GM19023 (cell line): ENCODE measurements around the gene ARHGAP24.
"Not testable (repeated sequence)": the region's sequence is repeated elsewhere in the genome, so short reads cannot be mapped to it uniquely, and the experiment has no call there.

Experiments used
- ATAC-seq: cut with Tn5 transposase; IDR thresholded peaks from one replicate; pipeline ENCODE4 v1.9.1; 2021; ENCODE audit warnings: mild to moderate bottlenecking, moderate library complexity; ENCODE audit not compliant: unreplicated experiment

ARHGAP24 gene

DNA sequence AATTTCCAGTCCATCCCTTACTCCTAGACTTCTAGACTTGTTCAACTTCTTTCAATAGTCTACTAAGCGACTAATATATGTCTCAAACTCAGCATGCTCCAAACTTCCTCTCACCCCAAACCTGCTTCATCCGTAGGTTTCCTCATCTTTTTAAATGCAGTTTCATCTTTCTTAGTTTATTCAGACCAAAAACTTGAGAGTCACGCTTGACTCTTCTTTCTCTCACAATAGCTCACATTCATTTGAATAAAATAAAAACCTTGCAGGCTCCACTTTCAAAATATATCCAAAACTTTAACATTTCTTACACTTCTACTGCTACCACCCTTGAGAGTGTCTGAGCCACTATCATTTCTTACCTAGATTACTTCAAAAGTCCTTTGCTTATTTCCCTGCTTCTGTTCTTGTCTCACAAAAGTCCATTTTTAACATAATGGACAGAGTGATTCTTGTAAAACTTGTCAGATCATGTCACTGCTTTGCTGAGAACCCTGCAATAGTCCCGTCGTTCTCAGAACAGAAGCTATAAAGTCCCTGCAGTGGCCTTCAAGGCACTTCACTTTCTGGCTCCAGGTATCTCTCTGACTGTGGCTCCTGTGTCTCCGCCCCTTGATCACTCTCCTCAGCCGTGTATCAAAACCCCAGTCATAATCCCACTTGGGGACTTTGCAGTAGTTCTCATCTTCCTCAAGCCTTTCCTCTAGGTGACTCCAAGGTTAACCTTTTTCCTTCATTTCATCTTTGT lies 167.6 kb downstream of the ARHGAP24 start:
- ATAC-seq, result no peak

DNA sequence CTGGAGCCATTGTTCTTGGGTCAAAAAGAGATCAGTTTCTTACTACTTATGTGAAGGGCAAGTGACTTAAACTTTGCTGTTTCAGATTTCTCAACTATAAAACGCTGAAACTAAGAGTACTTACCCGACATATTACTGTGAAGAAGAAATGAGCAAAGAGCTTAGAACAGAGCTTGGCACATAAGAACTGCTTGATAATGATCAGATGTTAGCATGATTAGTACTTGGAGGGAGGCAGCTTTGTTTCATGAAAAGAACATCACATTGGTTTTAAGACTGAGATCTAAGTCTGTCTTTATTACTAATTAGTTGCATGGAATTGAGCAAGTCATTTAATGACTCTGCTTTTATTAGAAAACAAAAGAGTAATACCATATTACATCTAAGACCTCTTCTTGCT lies 169.1 kb downstream of the ARHGAP24 start:
- ATAC-seq, result no peak

DNA sequence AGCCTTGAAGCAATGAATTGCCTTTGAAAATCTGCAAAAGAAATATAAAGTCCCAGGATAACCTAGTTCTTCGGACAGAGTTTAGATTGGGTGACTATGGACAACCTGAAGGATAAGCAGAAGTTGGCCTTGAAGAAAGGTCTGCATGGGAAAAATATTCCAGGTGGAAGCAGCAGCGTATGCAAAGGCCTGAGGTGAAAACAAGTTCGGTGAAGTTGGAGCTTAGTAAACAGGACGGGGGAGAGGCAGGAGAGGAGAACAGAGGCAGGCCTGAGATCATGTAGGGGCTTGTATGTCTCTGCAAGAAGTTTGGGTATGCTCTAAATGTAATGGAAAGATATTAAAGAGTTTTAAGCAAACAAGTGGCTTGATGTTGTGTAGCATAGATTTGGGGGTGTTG lies 176.0 kb downstream of the ARHGAP24 start:
- no peak for ATAC-seq

- no peak for ATAC-seq
Observed at GRCh38 chr4:85656759-85657505, 182.0 kb downstream of the ARHGAP24 start.

- no peak for ATAC-seq
Observed at GRCh38 chr4:85658766-85659439, 184.0 kb downstream of the ARHGAP24 start.

- no peak for ATAC-seq
Observed at GRCh38 chr4:85659610-85660218, 184.8 kb downstream of the ARHGAP24 start.

- not testable (repeated sequence) for ATAC-seq
Observed at GRCh38 chr4:85666625-85667024, 191.7 kb downstream of the ARHGAP24 start.

- no peak for ATAC-seq
Observed at GRCh38 chr4:85669204-85669603, 194.3 kb downstream of the ARHGAP24 start.

DNA sequence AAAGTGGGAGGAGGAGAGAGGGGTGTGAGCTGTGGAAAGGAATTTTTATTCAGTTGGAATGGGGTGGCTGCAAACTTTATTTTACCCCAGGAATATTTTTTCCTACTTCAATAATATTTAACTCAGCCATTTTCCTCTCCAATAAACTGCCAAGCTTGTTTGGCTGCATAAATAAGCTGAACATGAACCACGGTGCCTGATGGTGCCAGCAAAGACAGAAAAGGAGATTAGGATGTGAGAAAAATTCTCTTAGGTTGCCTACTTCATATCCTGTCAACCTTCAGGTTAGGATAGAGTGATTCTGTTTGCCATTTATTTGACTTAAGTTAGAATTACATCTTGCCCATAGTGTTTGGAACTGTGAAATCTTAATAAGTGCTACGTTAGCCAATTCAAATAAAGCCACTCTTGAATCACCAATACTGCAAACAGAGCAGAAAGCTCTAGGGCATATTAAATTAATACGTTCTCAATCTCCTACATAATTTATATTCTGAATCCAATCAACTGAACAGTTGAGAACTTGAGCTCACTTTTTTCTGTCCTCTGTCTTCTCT lies 195.1 kb downstream of the ARHGAP24 start:
- no peak for ATAC-seq

- ATAC-seq, result no peak
Observed at GRCh38 chr4:85671120-85671519, 196.2 kb downstream of the ARHGAP24 start.

GRCh38 chr4:85672116-85672515 lies 197.2 kb downstream of the ARHGAP24 start:
- no peak for ATAC-seq

- ATAC-seq, result no peak
Observed at GRCh38 chr4:85672959-85673358, 198.0 kb downstream of the ARHGAP24 start.

- no peak for ATAC-seq
Observed at GRCh38 chr4:85673540-85673939, 198.6 kb downstream of the ARHGAP24 start.

DNA sequence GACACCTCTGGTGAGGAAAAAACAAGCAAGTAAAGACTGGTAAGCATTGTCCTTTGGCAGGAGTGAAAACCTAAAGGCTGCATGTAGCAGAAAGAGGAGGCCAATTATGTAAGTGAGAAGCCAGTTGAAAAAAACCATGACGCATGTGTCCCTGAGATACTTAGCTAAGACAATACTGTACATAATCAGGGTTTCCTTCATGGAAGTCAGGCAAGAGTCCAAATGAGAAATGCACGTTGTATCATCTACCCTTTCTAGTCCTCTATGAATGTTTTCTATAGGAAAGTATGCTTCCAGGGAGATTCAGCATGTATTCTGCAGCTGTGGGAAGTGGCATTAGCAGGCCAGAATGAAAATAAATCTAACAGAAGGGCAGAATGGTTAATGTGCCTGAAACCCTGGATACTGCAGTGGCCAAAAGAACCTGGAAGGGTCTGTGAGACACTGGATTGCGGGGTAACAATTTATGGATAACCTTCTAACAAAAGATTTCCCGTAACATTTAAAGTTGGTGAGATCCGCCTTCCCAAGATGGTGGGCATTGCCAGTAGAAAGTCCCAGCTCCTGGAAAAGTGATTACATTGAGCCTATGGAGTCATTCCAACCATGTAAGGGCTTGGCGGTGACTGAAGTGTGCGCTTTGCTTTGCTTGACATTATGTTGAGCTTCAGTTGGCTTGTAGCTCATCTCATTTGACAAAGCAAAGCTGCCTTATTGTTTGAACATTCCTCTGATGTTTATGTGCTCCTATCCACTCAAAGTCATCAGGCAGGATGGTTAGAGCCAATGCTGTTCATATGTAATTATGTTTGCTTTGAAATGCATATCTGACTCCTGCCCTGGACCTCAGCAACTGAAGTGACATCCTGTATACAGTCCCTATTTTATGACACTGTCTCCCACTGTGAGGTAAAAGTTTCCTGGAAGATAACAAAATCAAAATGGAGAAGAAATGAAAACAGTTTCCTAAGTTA lies 200.4 kb downstream of the ARHGAP24 start:
- ATAC-seq, result no peak

DNA sequence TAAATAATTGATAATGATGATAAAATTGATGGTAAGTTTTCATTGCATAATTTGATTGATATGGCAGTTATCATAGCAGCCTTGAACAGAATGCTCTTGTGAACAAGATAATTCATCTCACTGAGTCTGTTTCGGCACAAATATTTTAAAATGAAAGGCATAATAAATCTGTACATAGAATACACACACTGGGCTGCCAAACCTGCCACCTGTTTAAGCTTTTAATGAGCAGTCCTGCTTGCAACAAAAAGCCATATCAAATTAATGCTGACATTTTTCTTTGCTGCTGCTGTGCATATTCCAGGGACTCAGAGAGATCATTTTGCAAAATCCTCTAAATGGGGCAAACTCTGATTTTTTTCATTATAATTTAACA lies 201.1 kb downstream of the ARHGAP24 start:
- ATAC-seq, result no peak

DNA sequence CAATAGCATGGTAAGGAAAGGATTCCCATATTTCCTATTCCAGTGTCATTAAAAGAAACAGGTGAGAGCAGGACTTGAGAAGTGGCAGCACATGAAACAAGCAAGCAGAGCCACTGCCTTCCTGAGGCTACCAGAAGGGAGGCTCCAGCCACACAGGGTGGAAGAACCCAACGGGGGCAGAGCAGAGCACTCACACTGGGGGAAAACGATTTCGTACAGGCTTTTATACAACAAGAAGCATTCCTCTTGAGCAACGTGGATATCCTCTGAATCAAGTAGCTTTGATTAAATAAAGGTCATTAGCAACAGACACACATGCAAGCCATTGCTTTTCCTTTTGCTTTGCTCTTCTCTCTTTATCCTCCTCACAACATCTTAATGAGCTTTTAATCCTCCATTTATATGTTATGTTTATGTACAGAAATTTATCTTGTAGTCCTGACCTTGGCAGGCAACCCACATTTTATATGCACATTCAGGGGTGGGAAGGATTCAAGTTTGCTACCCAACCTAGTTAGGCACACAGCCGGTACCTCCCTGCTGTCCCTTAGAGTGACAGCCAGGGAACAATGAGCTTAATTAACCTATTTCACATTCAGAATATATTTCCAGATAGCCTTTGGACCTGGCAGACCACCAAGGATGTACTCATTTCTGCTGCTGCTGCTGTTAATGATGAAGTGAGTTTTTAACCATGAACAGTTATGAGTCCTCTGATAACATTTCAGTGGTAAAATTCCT lies 202.1 kb downstream of the ARHGAP24 start:
- no peak for ATAC-seq

DNA sequence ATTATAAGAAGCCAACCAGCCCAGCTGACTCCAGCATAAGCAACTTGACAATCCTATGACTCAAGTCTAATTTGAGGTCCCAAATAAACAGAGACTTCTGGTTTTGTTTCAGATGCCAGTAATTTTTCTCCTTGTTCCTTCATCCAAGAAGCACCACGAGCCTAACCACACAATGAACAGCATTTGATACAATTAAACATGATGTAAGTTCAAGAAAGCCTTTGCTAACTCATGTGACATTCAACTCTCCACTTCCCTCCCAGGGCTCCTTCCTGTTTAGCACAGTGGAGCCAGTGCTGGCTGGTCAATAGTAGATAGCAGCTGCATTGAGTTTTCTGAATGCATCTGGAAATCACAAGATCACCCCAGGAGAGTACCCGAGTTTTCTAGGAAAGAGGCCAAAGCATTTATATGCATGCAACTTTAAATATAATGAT lies 206.3 kb downstream of the ARHGAP24 start:
- no peak for ATAC-seq

- ATAC-seq, result no peak
Observed at GRCh38 chr4:85681921-85682320, 207.0 kb downstream of the ARHGAP24 start.

DNA sequence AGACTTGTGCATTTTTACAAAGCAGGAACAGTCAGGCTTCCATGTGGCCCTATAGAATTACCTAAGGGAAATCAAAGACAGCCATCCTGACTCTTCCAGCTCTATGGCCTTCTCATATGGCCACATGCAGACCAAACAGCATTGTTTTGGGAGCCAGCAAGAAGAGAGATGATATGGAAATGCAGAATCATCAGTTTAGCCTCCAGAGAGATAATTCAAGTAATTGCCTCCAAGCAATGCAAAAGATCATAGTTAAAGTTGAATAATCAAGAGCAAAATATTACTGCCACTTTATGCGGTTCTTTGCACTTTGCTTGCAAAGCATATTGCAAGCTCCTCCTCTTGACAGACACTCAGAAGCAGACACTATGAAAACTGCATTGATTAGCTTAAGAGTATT lies 207.4 kb downstream of the ARHGAP24 start:
- no peak for ATAC-seq
